GM13976 (cell line): ENCODE results near the gene DAAM1.

Source experiments
- DNase-seq: peaks from one replicate; pipeline ENCODE4 v3.0.0; 2012; ENCODE audit warnings: low spot score
- CTCF ChIP-seq: IDR thresholded peaks from 2 replicates; pipeline ENCODE4 v1.5.1; 2012; ENCODE audit warnings: borderline replicate concordance, mild to moderate bottlenecking; ENCODE audit not compliant: insufficient read depth; ENCODE audit errors: extremely low read depth, missing control alignments, control extremely low read depth
- in situ Hi-C: fragments of 300-500 bp; cut with MboI; formaldehyde crosslinking; loops from one replicate; pipeline ENCODE4 v1.12.0; 2022; ENCODE audit warnings: low sequenced_read_pairs, mixed read lengths, inconsistent platforms; ENCODE audit not compliant: unreplicated experiment

The DAAM1 gene

GRCh38 chr14:59150990-59151389 lies 37.5 kb upstream of the DAAM1 start:
- in situ Hi-C loops, result no loop called here
- DNase-seq, result peak; percentile 13
- TF ChIP-seq CTCF, result no peak

- TF ChIP-seq CTCF, result no peak
- DNase-seq, result no peak
- in situ Hi-C loops, result no loop called here
These were observed 34.1 kb upstream of the DAAM1 start for GRCh38 chr14:59154373-59154772.

- TF ChIP-seq CTCF, result no peak
- no peak for DNase-seq
- in situ Hi-C loops, result no loop called here
These were observed 32.6 kb upstream of the DAAM1 start for GRCh38 chr14:59155886-59156285.

GRCh38 chr14:59159169-59159568 lies 29.3 kb upstream of the DAAM1 start:
- in situ Hi-C loops, result no loop called here
- DNase-seq, result no peak
- no peak for TF ChIP-seq CTCF

- in situ Hi-C loops, result no loop called here
- no peak for DNase-seq
- TF ChIP-seq CTCF, result no peak
These were observed 28.0 kb upstream of the DAAM1 start for GRCh38 chr14:59160506-59160905.

- in situ Hi-C loops, result no loop called here
- peak; percentile 25 for DNase-seq
These were observed 26.8 kb upstream of the DAAM1 start for GRCh38 chr14:59161561-59162175.

More at GRCh38 chr14:59161561-59162175, 26.8 kb upstream of the DAAM1 start:
- no peak for TF ChIP-seq CTCF
